Activated T-helper 1 cell treated with Interleukin-2 at 50 U/mL for 16 hours (primary cell): ENCODE results near the gene CYP11A1.

Experiments used
- DNase-seq: peaks from one replicate; pipeline ENCODE4 v3.0.0-alpha.2; 2020; ENCODE audit warnings: low read depth

Gene CYP11A1

DNA sequence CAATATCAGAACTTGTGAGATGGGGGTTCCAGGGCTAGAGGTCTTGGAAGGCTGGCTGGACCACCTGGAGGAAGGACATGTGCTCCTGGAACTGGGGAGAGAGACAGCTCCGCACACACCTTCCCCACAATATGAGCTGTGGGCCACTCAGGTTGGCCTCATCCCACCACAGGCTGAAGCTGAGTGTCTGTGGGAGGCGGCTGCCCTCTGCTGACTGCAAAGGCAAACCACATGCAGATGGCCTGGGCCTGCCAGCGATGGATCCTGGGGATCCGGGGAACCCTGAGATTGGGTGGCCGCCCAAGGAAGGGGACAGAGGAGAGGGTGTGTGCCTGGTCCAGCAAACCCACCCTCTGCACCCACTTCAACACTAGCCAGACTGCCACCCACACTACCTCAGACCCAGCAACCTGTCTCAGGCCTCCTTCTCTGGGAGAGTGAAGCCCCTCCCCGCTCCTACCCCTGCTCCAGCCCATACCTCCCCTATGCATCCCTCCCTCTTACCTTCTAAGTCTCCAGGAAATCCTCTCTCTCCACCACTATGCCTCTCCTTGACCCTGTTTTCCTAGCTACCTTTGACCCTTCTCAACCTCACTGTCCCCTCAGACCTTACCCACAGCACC, 44.8 kb downstream of the CYP11A1 start:
- DNase-seq = peak; percentile 31

DNA sequence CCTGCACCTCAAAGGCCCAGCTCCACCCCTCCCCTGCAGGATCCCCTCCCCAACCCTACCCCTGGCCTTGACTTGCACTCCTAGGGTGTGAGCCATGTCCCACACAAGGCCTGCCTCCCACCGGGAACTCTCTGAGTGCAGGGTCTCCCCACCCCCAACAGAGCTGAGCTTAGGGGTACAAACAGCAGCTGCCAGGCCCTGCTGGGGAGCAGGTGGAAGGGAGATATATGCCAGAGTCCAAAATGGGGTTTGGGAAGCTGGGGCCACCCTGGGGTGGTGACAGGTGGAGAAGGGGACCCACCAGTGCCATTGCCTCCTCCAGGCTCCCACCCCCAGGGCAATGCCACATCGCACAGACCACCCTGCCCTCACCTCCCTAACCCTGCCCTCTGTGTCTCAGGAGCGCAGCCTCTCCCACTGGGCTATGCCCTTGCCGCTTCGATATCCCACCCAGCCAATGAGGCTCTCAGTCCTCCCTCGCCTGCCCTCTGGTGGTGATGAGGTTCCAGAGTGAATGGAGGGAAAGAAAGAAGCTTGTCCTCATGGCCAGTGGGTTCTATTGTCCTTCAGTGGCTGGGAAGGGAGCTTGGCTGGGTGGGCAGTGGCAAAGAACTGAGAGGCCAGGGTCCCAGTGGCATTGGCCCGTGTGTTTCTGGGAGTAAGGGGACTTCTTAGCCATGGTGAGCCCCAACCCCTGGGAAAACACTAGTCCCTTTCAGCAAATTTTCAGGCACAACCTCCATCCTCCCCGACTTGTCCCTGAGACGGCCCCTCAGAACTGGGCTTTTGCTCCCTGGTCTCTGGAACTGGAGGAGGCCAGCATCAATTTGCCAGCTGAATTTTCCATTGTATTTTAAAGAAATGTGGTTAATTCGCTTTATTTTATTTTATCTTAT, 46.8 kb downstream of the CYP11A1 start:
- no peak for DNase-seq

DNA sequence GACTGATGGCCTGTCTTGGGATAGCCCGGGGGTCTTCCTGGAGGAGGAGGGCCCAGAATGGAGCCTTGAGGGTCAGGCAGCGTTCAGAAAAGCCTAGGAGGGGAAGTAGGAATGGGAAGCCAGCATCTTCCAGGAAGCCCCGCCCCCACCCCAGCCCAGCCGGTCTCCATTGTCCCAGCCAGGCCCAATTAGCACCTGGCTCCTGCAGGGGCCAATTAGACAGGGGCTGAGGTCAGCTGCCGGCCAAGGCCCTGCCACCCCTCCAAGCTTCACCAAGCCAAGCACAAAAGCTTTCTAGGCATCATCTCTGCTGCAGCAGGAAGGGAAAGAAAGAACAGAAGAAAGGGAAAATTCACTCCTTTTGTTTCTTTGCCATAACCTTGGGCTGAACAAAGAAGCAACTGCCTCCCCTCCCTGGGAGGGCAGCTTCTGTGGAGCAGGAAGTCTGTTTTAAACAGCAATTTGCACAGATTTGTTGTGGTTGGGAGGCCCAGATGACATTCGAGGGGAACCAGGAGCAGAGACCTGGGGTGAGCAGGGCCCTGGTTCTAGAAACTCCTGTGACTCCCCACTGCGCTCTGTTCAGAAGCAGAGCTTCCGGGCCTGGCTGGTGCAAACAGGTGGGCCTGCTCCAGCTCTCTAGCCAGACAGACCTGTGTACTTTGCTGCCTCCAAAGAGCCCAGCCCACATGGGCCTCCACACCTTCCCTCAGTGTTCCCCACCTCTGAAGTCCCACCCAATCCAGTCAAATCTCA, 47.7 kb downstream of the CYP11A1 start:
- DNase-seq = no peak

DNA sequence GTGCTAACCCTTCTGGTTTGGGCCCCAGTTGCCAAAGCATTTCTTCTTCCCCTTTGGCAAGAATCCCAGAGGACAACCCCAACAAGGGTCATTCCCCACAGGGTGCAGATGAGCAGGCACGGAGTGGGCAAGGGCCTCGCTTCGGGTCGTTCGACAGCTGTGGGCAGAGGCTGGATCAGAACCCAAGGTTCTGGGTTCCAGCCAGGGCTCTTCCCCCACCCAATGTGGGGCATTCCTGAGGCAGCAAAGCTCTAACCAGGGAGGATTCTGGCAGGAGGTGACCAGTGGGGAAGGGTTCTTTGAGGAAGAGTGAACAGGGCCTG, 48.3 kb downstream of the CYP11A1 start:
- no peak for DNase-seq

- no peak for DNase-seq
Measured at GRCh38 chr15:74318376-74319137, 48.9 kb downstream of the CYP11A1 start.

DNA sequence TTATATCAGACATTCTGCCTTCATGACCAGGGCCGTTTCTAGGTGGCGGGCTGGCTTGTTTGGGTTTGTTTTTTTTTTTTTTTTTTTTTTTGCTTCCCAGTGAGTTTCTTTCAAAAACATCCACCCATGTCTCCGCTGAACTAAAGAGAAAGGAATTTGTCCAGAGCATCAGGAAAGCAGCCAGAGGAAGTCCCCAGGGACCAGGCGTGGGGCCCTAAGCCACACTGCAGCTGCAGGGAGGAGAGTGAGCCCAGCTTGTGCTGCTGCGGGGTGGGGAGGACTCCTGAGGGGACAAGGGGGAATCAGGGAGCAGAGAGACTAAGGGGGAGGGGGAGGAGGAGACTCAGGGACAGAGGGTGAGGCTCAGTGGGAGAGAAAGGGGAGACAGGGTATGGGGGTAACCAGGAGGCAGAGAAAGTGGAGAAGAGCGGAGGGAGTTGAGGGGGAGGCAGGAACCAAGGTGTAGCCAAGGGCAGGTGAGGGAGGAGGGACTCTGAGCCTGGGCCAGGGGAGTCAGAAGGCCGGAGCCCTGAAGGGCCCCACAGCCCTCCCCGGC, 49.5 kb downstream of the CYP11A1 start:
- no peak for DNase-seq

GRCh38 chr15:74316141-74316540, 51.3 kb downstream of the CYP11A1 start:
- DNase-seq = no peak

DNA sequence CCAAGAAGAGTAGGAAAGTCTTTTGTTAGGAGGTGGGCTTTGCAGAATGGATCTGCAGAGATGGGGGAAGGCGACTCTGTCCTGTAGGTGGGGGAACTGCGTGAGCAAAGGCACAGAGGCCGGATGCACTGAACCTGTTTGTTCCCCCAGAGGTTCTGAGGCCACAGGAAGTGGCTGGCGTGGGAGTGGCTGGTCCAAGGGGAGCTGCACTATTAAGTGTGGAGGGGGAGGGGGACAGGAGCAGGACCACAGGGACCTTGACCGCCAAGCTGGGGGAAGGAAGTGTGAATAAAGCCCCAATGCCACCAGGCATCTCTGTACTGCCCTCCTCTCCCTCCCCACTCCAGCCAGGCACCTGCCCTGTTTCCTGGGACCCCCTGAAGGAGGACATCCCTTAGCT, 51.8 kb downstream of the CYP11A1 start:
- no peak for DNase-seq

GRCh38 chr15:74314795-74315438, 52.5 kb downstream of the CYP11A1 start:
- no peak for DNase-seq

- DNase-seq = no peak
Measured at GRCh38 chr15:74313889-74314288, 53.6 kb downstream of the CYP11A1 start.

DNA sequence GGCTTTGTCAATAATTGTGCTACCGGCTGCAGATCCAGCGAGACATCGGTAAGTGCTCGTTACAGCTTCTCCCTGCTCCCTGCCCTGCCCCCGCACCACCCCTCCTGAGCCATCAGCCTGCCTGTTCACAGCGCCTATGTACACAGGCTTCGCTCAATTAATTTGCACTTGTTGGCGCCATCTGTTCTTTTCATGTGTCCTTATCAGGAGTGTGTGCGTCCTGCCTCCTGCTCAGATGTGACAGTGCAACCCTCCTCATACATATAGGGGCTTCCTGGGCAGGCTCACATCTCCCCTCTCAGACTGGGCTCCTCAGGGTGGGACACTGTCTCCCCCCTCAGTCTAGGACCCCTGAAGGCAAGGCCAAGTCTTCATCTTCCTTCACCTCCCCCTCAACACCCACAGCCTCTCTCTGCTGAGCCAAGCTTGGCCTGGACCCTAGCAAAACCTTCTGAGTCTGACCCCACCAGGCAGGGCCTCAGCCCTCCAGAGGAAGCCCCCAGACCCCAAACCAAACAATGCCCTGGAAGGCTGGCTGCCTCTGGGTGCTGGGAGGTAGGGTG, 54.9 kb downstream of the CYP11A1 start:
- no peak for DNase-seq

DNA sequence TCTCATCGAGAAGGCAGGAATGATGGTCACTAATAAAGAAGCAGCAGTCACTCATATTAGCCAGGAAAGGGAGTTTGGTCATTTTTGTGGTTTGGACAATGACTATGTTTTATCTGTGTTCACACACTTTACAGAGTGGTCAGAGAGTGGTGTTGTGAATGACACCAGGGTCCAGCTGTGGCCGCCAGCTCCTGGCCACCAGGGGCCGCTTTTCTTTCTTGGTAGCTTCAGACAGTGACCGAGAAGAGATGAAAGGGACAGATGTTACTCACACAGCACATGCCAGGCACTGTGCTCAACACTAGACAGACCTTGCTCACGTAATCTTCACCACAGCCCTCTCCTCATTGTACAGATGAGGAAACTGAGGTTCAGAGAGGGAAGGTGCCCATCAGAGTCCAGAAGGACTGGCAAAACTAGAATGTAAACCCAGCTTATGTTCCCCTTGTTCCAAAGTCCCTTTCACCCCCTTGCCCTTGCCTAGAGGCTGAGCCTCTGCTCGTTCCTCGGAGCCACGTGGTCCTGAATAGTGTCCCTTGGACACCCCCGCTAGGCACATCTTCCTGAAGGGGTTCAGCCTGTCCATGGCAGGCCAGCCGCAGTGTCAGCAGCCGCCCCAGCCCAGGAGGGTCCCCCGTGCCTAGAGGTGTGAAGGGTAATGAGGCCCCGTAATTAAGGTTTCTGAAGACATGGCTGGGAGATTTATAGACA, 55.6 kb downstream of the CYP11A1 start:
- DNase-seq = no peak

- DNase-seq = no peak
Measured at GRCh38 chr15:74307827-74308811, 59.3 kb downstream of the CYP11A1 start.

GRCh38 chr15:74306781-74307217, 60.6 kb downstream of the CYP11A1 start:
- DNase-seq = no peak

DNA sequence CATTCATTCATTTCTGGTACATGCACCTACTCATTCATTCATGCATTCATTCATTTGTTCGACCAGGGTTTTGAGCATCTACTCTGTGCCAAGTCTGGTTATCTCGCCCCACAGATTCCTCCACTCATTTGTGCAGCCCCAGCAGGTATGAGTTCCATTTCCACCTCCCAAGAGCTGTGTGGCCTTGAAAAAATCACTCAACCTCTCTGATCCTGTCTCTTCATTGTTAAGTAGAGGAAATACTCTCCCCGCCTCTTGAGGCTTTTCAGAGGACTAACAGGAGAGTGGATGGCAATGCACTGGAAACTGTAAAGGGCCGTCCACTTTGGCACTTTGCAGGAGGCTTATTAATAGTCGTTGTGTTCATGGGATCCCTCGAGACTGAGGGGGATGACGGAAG, 61.8 kb downstream of the CYP11A1 start:
- DNase-seq = no peak

DNA sequence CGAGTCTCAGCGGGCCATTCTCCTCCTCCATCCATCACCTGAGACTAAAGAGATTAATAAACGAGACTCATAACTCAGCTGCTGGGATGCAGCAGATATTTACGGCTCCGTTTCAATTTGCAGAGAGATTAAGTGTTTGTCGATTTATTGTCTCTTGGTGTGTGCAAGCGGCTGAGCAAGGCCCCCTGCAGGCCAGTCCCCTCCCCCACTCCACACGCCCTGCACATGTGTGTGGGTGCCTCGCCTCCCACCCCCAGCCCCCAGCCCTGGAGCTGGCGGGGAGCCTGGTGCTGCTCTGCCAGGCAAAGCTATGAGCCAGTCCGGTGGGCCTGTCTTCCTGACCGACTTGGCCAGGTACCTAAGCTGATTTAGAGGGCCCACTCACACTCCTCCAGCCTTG, 63.0 kb downstream of the CYP11A1 start:
- DNase-seq = no peak

- no peak for DNase-seq
Measured at GRCh38 chr15:74303741-74304309, 63.6 kb downstream of the CYP11A1 start.

DNA sequence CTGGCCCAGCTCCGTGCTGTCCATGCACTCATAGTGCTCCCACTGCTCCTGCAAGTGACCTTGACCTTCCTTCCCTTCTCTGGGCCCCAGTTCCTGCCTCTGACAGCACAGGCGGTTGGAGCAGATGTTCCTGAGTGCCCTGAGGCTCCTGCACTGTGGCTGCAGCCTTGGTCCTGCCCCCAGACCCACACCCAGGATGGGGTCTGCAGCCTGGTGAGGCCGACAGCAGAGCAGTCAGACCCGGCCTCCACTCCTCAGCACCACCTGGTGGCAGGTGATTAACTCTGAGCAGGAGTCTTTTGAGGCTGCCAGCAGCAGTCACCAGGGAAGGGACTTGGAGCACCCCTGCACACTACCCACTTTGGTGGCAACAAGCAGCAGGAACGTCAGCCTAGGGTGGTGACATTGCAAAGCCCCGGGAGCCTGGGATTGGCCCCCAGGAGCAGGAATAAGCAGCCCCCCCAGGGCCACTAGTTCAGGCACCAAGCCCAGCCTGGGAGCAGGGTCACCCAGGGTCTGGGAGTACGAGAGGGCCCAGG, 64.6 kb downstream of the CYP11A1 start:
- DNase-seq = no peak
